ENCODE measurements around the gene RNF8. TPM values are rescaled to one million over a fixed set of nuclear protein-coding genes. Genes with fewer than 3 reads are reported as not detected.
"Not testable (repeated sequence)": the region's sequence is repeated elsewhere in the genome, so short reads cannot be mapped to it uniquely, and the experiment has no call there.

Gene RNF8
- total and polyA plus RNA-seq, 11 donors = 10.3 to 20.6 (median 15.9) TPM

GRCh38 chr6:37339741-37340638 is 13.8 kb upstream of the RNF8 start:
- intact Hi-C loops (cut with DNase I) = no loop called here
- peaks cover 0 to 7% (median 0%) of the 10 kb centered on the region in 9 donors for H3K27me3 ChIP-seq
- ATAC-seq = no peak
- no peak overlapping the region for H3K27ac ChIP-seq
- H3K4me3 ChIP-seq = no peak overlapping the region
- WGBS, 4 donors = 90 to 92% (median 91%) methylated on average over 5 of the region's 5 CpGs
- TF ChIP-seq CTCF (IDR thresholded peaks at IDR 0.05) (no peak), POLR2A (IDR thresholded peaks at IDR 0.05) (no peak)
- no peaks in the 10 kb centered on the region for H3K36me3 ChIP-seq
- DNase-seq = no peak
- H3K9me3 ChIP-seq = no peaks in the 10 kb centered on the region
- peaks cover 0 to 2% (median 0%) of the 10 kb centered on the region in 12 donors for H3K4me1 ChIP-seq

GRCh38 chr6:37340639-37340943 is 13.2 kb upstream of the RNF8 start:
- H3K27ac ChIP-seq = no peak overlapping the region
- DNase-seq (no peak), ATAC-seq (no peak)
- intact Hi-C loops (cut with DNase I) = no loop called here
- no peaks in the 10 kb centered on the region for H3K9me3 ChIP-seq
- no peaks in the 10 kb centered on the region for H3K36me3 ChIP-seq
- no peaks in the 10 kb centered on the region for H3K4me1 ChIP-seq
- 68 to 79% (median 76%) methylated on average over 4 of the region's 4 CpGs for WGBS, 4 donors
- TF ChIP-seq CTCF (IDR thresholded peaks at IDR 0.05) (no peak), POLR2A (IDR thresholded peaks at IDR 0.05) (no peak)
- no peak overlapping the region for H3K4me3 ChIP-seq
- peaks cover 0 to 7% (median 0%) of the 10 kb centered on the region in 9 donors for H3K27me3 ChIP-seq

- no peak overlapping the region for H3K4me3 ChIP-seq
- ATAC-seq (no peak), DNase-seq (no peak)
- 88 to 98% (median 95%) methylated on average over 3 of the region's 3 CpGs for WGBS, 4 donors
- intact Hi-C loops (cut with DNase I) = no loop called here
- H3K27ac ChIP-seq = no peak overlapping the region
- peaks cover 0 to 7% (median 0%) of the 10 kb centered on the region in 9 donors for H3K27me3 ChIP-seq
- TF ChIP-seq CTCF (IDR thresholded peaks at IDR 0.05) (no peak), POLR2A (IDR thresholded peaks at IDR 0.05) (no peak)
- no peaks in the 10 kb centered on the region for H3K9me3 ChIP-seq
- no peaks in the 10 kb centered on the region for H3K36me3 ChIP-seq
- H3K4me1 ChIP-seq = no peaks in the 10 kb centered on the region
Measured at GRCh38 chr6:37343248-37343647, 10.5 kb upstream of the RNF8 start.

GRCh38 chr6:37344308-37344707 is 9.5 kb upstream of the RNF8 start:
- H3K36me3 ChIP-seq = no peaks in the 10 kb centered on the region
- intact Hi-C loops (cut with DNase I) = no loop called here
- WGBS, 4 donors = 79 to 94% (median 88%) methylated on average over 3 of the region's 3 CpGs

GRCh38 chr6:37345804-37346203 is 8.0 kb upstream of the RNF8 start:
- ATAC-seq; H3K27me3 ChIP-seq; H3K4me3 ChIP-seq; H3K36me3 ChIP-seq; H3K4me1 ChIP-seq; H3K9me3 ChIP-seq; H3K27ac ChIP-seq; DNase-seq; intact Hi-C loops (cut with DNase I): not testable (repeated sequence)
- 71 to 84% (median 80%) methylated on average over 3 of the region's 3 CpGs for WGBS, 4 donors

More at GRCh38 chr6:37344308-37344707, 9.5 kb upstream of the RNF8 start:
- Histone ChIP-seq H3K4me1 (no peaks in the 10 kb centered on the region), H3K4me3 (no peak overlapping the region), H3K27me3 (peaks cover 0 to 7% (median 0%) of the 10 kb centered on the region in 9 donors), H3K9me3 (no peaks in the 10 kb centered on the region), H3K27ac (no peak overlapping the region)
- TF ChIP-seq POLR2A (IDR thresholded peaks at IDR 0.05) = no peak
- TF ChIP-seq CTCF (IDR thresholded peaks at IDR 0.05) = no peak
- ATAC-seq (no peak), DNase-seq (no peak)

Data from heart left ventricle (tissue), 16 donors.